Fibroblast of lung (primary cell): Measurements from ENCODE around the gene FGR. TPM values are rescaled to one million over a fixed set of nuclear protein-coding genes. Genes with fewer than 3 reads are reported as not detected.
"Not testable (repeated sequence)": the region's sequence is repeated elsewhere in the genome, so short reads cannot be mapped to it uniquely, and the experiment has no call there.

Experiments used
- DNase-seq, 2 donors: peaks; one replicate each; pipeline versions ENCODE4 v3.0.0 to v3.0.0-alpha.2; 2010; ENCODE audit warnings: low read depth in 2 of 2
- H2AFZ ChIP-seq: 2 replicates; pipeline ENCODE4 v1.5.1; 2012; ENCODE audit warnings: low read length, control low read depth, inconsistent platforms
- H3K27ac ChIP-seq: 2 replicates; pipeline ENCODE4 v1.5.1; 2011; ENCODE audit warnings: low read length, control low read depth; ENCODE audit not compliant: insufficient read depth
- H3K27me3 ChIP-seq: 2 replicates; pipeline ENCODE4 v1.5.1; 2011; ENCODE audit warnings: mild to moderate bottlenecking, low read length; ENCODE audit not compliant: control insufficient read depth, insufficient read depth
- H3K36me3 ChIP-seq: 2 replicates; pipeline ENCODE4 v1.5.1; 2011; ENCODE audit warnings: low read length; ENCODE audit not compliant: control insufficient read depth, insufficient read depth
- H3K4me1 ChIP-seq: 2 replicates; pipeline ENCODE4 v1.5.1; 2011; ENCODE audit warnings: low read length; ENCODE audit not compliant: control insufficient read depth, insufficient read depth; ENCODE audit errors: extremely low read depth
- H3K4me2 ChIP-seq: 2 replicates; pipeline ENCODE4 v1.5.1; 2011; ENCODE audit warnings: low read length, control low read depth; ENCODE audit not compliant: insufficient read depth; ENCODE audit errors: extremely low read depth
- H3K4me3 ChIP-seq, 4 experiments: fragments of 200-600 bp in 1 of 4; sonication (generic) in 1 of 4; replicated peaks in 1 of 4; 2 replicates each; pipeline ENCODE4 v1.5.1; 2011 to 2016; ENCODE audit warnings: low read length in 4 of 4, low read depth in 3 of 4, mild to moderate bottlenecking in 3 of 4, control low read depth in 2 of 4, inconsistent platforms in 1 of 4, mixed read lengths in 1 of 4; ENCODE audit not compliant: insufficient read depth in 1 of 4; ENCODE audit errors: control extremely low read depth in 1 of 4
- H3K79me2 ChIP-seq: 2 replicates; pipeline ENCODE4 v1.5.1; 2012; ENCODE audit warnings: mild to moderate bottlenecking, low read length, inconsistent platforms; ENCODE audit not compliant: control insufficient read depth, insufficient read depth
- H3K9ac ChIP-seq: 2 replicates; pipeline ENCODE4 v1.5.1; 2011; ENCODE audit warnings: mild to moderate bottlenecking, low read length, control low read depth; ENCODE audit not compliant: insufficient read depth
- H3K9me3 ChIP-seq: 2 replicates; pipeline ENCODE4 v1.5.1; 2012; ENCODE audit warnings: low read depth, low read length; ENCODE audit not compliant: control insufficient read depth, insufficient read depth
- H4K20me1 ChIP-seq: 2 replicates; pipeline ENCODE4 v1.5.1; 2011; ENCODE audit warnings: low read length; ENCODE audit not compliant: control insufficient read depth, insufficient read depth; ENCODE audit errors: extremely low read depth
- CTCF ChIP-seq, 2 donors: IDR thresholded peaks in 1 of 2; conservative IDR thresholded peaks in 1 of 2; 1 replicate in 1 of 2; 2 replicates in 1 of 2; pipeline ENCODE4 v1.5.1; 2011 to 2012; ENCODE audit warnings: low read length in 2 of 2, control low read depth in 1 of 2, inconsistent platforms in 1 of 2, low read depth in 1 of 2, mild to moderate bottlenecking in 1 of 2
- EZH2 ChIP-seq: IDR thresholded peaks from 2 replicates; pipeline ENCODE4 v1.5.1; 2012; ENCODE audit warnings: low read length, control low read depth, mild to moderate bottlenecking; ENCODE audit errors: missing control alignments
- polyA plus RNA-seq, 2 donors: library from polyadenylated mRNA; depleted of rRNA in 1 of 2; stranded (reverse) in 1 of 2; unstranded in 1 of 2; fragments of >200 nt; gene quantifications; 2 replicates each; pipeline ENCODE4 v1.2.1, GENCODE V29; 2011 to 2012; ENCODE audit warnings: missing spikeins in 1 of 2
- total RNA-seq: library from RNA; depleted of rRNA; stranded (reverse); fragments of >200 nt; gene quantifications from 2 replicates; pipeline ENCODE4 v1.2.1, GENCODE V29; 2014

FGR gene
- total and polyA plus RNA-seq, 2 donors (not counting 1 experiment from before 2014, with no cell fraction given): not detected

- Histone ChIP-seq H4K20me1 (no peaks in the 10 kb centered on the region), H3K4me2 (no peak overlapping the region), H3K9me3 (no peaks in the 10 kb centered on the region), H3K79me2 (no peaks in the 10 kb centered on the region), H3K4me3 (no peak overlapping the region), H3K9ac (no peak overlapping the region), H3K4me1 (no peaks in the 10 kb centered on the region), H3K36me3 (no peaks in the 10 kb centered on the region), H3K27me3 (peaks cover 3% of the 10 kb centered on the region), H2AFZ (no peak overlapping the region), H3K27ac (no peak overlapping the region)
- TF ChIP-seq CTCF (conservative IDR thresholded peaks at IDR 0.05 in 1 of 2, IDR thresholded peaks at IDR 0.05 in 1 of 2; ENCODE audit: low read depth in 1 of 2, low read length in 2 of 2): no peak
- TF ChIP-seq EZH2: no peak
- no peak for DNase-seq
These were observed 11.4 kb downstream of the FGR start for GRCh38 chr1:27623327-27624212.

GRCh38 chr1:27622828-27623227 is 12.2 kb downstream of the FGR start:
- Histone ChIP-seq H3K4me3 (no peak overlapping the region), H2AFZ (no peak overlapping the region), H4K20me1 (no peaks in the 10 kb centered on the region), H3K4me2 (no peak overlapping the region), H3K9me3 (no peaks in the 10 kb centered on the region), H3K79me2 (no peaks in the 10 kb centered on the region), H3K27ac (no peak overlapping the region), H3K36me3 (no peaks in the 10 kb centered on the region), H3K4me1 (no peaks in the 10 kb centered on the region), H3K27me3 (no peaks in the 10 kb centered on the region), H3K9ac (no peak overlapping the region)
- TF ChIP-seq EZH2: no peak
- TF ChIP-seq CTCF (conservative IDR thresholded peaks at IDR 0.05 in 1 of 2, IDR thresholded peaks at IDR 0.05 in 1 of 2; ENCODE audit: low read depth in 1 of 2, low read length in 2 of 2): no peak
- DNase-seq: no peak

- no peak overlapping the region for H2AFZ ChIP-seq
- TF ChIP-seq CTCF (conservative IDR thresholded peaks at IDR 0.05 in 1 of 2, IDR thresholded peaks at IDR 0.05 in 1 of 2; ENCODE audit: low read depth in 1 of 2, low read length in 2 of 2) (no peak), EZH2 (no peak)
- no peaks in the 10 kb centered on the region for H3K9me3 ChIP-seq
- H3K4me2 ChIP-seq: no peak overlapping the region
- H3K9ac ChIP-seq: no peak overlapping the region
- H4K20me1 ChIP-seq: no peaks in the 10 kb centered on the region
- peak; percentile 43 to 53 for DNase-seq
- H3K27me3 ChIP-seq: no peaks in the 10 kb centered on the region
- H3K27ac ChIP-seq: no peak overlapping the region
- no peaks in the 10 kb centered on the region for H3K79me2 ChIP-seq
- no peaks in the 10 kb centered on the region for H3K4me1 ChIP-seq
- no peak overlapping the region for H3K4me3 ChIP-seq
- H3K36me3 ChIP-seq: no peaks in the 10 kb centered on the region
These were observed 13.7 kb downstream of the FGR start for GRCh38 chr1:27621051-27621920.

- H3K9ac ChIP-seq, H2AFZ ChIP-seq, H3K9me3 ChIP-seq, H3K79me2 ChIP-seq, H3K4me3 ChIP-seq, DNase-seq, H3K4me1 ChIP-seq, H3K4me2 ChIP-seq, H3K27me3 ChIP-seq, H3K36me3 ChIP-seq, H4K20me1 ChIP-seq, H3K27ac ChIP-seq: not testable (repeated sequence)
These were observed 15.1 kb downstream of the FGR start for GRCh38 chr1:27619782-27620438.
